NB4 (cell line): ENCODE results near the gene SGSM2.

Source experiments
- DNase-seq: peaks from one replicate; pipeline ENCODE4 v3.0.0; 2010; ENCODE audit warnings: low read depth
- H3K4me3 ChIP-seq: one replicate; pipeline ENCODE4 v1.5.1; 2011; ENCODE audit warnings: mild to moderate bottlenecking, low read depth, low read length, moderate library complexity
- CTCF ChIP-seq: IDR thresholded peaks from one replicate; pipeline ENCODE4 v1.5.1; 2012; ENCODE audit warnings: low read depth, low read length
- MAX ChIP-seq: IDR thresholded peaks from 2 replicates; pipeline ENCODE4 v1.6.1; 2011; ENCODE audit warnings: low read depth, low read length
- MYC ChIP-seq: IDR thresholded peaks from 2 replicates; pipeline ENCODE4 v1.6.1; 2011; ENCODE audit warnings: low read depth, low read length
- POLR2A ChIP-seq: IDR thresholded peaks from 2 replicates; pipeline ENCODE4 v1.6.1; 2011; ENCODE audit warnings: mild to moderate bottlenecking; ENCODE audit not compliant: insufficient read length; ENCODE audit errors: extremely low read depth

SGSM2 gene

GRCh38 chr17:2388020-2388682 lies 50.9 kb downstream of the SGSM2 start:
- TF ChIP-seq CTCF = no peak
- no peak for DNase-seq

GRCh38 chr17:2388683-2389055 lies 51.4 kb downstream of the SGSM2 start:
- DNase-seq = no peak
- TF ChIP-seq MAX = no peak
- TF ChIP-seq POLR2A = no peak
- TF ChIP-seq CTCF = no peak
- no peak for TF ChIP-seq MYC
- no peak overlapping the region for H3K4me3 ChIP-seq

More at GRCh38 chr17:2388020-2388682, 50.9 kb downstream of the SGSM2 start:
- no peak overlapping the region for H3K4me3 ChIP-seq

- no peak overlapping the region for H3K4me3 ChIP-seq
- TF ChIP-seq MAX (no peak), MYC (no peak), POLR2A (no peak), CTCF (no peak)
- no peak for DNase-seq
Measured at GRCh38 chr17:2390199-2390836, 53.0 kb downstream of the SGSM2 start.

GRCh38 chr17:2391597-2392251 lies 54.4 kb downstream of the SGSM2 start:
- DNase-seq = no peak
- peak overlapping the region; percentile 69 for H3K4me3 ChIP-seq
- TF ChIP-seq MYC = no peak
- TF ChIP-seq POLR2A = no peak
- TF ChIP-seq MAX = no peak
- no peak for TF ChIP-seq CTCF

- no peak for TF ChIP-seq CTCF
- TF ChIP-seq POLR2A = peak; percentile 36
- TF ChIP-seq MAX = peak; percentile 55
- peak; percentile 82 for TF ChIP-seq MYC
- peak overlapping the region; percentile 69 for H3K4me3 ChIP-seq
- peak; percentile 94 for DNase-seq
Measured at GRCh38 chr17:2392252-2393173, 55.2 kb downstream of the SGSM2 start.
